ENCODE results near the gene ANGPTL2. TPM values are rescaled to one million over a fixed set of nuclear protein-coding genes. Genes with fewer than 3 reads are reported as not detected.

The ANGPTL2 gene
- total and polyA plus RNA-seq, 5 experiments from 2014 or later = not detected

- Mint-ChIP-seq H3K9me3 (no peaks in the 10 kb centered on the region), H3K36me3 (peaks cover 0 to 9% (median 0%) of the 10 kb centered on the region in 3 donors), H3K4me1 (peaks cover 12 to 28% (median 21%) of the 10 kb centered on the region in 4 donors), H3K27ac (no peak overlapping the region), H3K4me3 (peak overlapping the region in 4 of 10 donors; percentile 6 to 26 (median 10)), H3K27me3 (peaks cover 9 to 41% (median 33%) of the 10 kb centered on the region in 5 donors)
- ATAC-seq (no peak), DNase-seq (no peak)
- POLR2A ChIA-PET = no interaction called here
Measured at GRCh38 chr9:127116957-127117356, 5.5 kb downstream of the ANGPTL2 start.

- POLR2A ChIA-PET = no interaction called here
- peaks cover 5 to 33% (median 26%) of the 10 kb centered on the region in 5 donors for H3K27me3 Mint-ChIP-seq
- no peak for DNase-seq
- H3K4me3 Mint-ChIP-seq = peak overlapping the region in 6 of 10 donors; percentile 12 to 55 (median 44)
- H3K27ac Mint-ChIP-seq = no peak overlapping the region
- ATAC-seq = peak in 1 of 2 donors; percentile 43
- peaks cover 12 to 24% (median 18%) of the 10 kb centered on the region in 4 donors for H3K4me1 Mint-ChIP-seq
- H3K9me3 Mint-ChIP-seq = no peaks in the 10 kb centered on the region
- peaks cover 0 to 9% (median 0%) of the 10 kb centered on the region in 3 donors for H3K36me3 Mint-ChIP-seq
Measured at GRCh38 chr9:127116088-127116726, 6.2 kb downstream of the ANGPTL2 start.

GRCh38 chr9:127114606-127115005 lies 7.8 kb downstream of the ANGPTL2 start:
- Mint-ChIP-seq H3K4me1 (peaks cover 17 to 24% (median 19%) of the 10 kb centered on the region in 4 donors), H3K4me3 (no peak overlapping the region)
- no peak for ATAC-seq

GRCh38 chr9:127113191-127113972 lies 9.1 kb downstream of the ANGPTL2 start:
- Mint-ChIP-seq H3K4me1 (peaks cover 16 to 20% (median 17%) of the 10 kb centered on the region in 4 donors), H3K9me3 (no peaks in the 10 kb centered on the region), H3K36me3 (peaks cover 0 to 7% (median 3%) of the 10 kb centered on the region in 3 donors), H3K27me3 (peaks cover 0 to 16% (median 8%) of the 10 kb centered on the region in 5 donors), H3K27ac (no peak overlapping the region), H3K4me3 (no peak overlapping the region)
- POLR2A ChIA-PET = no interaction called here
- ATAC-seq (no peak), DNase-seq (peak in 1 of 10 donors; percentile 19)

More at GRCh38 chr9:127114606-127115005, 7.8 kb downstream of the ANGPTL2 start:
- POLR2A ChIA-PET = no interaction called here
- Mint-ChIP-seq H3K27ac (no peak overlapping the region), H3K9me3 (no peaks in the 10 kb centered on the region), H3K27me3 (peaks cover 0 to 27% (median 18%) of the 10 kb centered on the region in 5 donors), H3K36me3 (peaks cover 0 to 9% (median 3%) of the 10 kb centered on the region in 3 donors)
- peak in 1 of 10 donors; percentile 49 for DNase-seq

GRCh38 chr9:127112735-127113161 lies 9.7 kb downstream of the ANGPTL2 start:
- Mint-ChIP-seq H3K9me3 (no peaks in the 10 kb centered on the region), H3K4me1 (peaks cover 16 to 20% (median 17%) of the 10 kb centered on the region in 4 donors), H3K36me3 (peaks cover 0 to 7% (median 3%) of the 10 kb centered on the region in 3 donors), H3K4me3 (no peak overlapping the region), H3K27ac (no peak overlapping the region), H3K27me3 (peaks cover 0 to 16% (median 8%) of the 10 kb centered on the region in 5 donors)
- ATAC-seq (no peak), DNase-seq (no peak)
- POLR2A ChIA-PET = no interaction called here

- peak in 1 of 10 donors; percentile 50 for DNase-seq
- POLR2A ChIA-PET = no interaction called here
- H3K4me3 Mint-ChIP-seq = no peak overlapping the region
- peaks cover 0 to 4% (median 3%) of the 10 kb centered on the region in 3 donors for H3K36me3 Mint-ChIP-seq
- no peak overlapping the region for H3K27ac Mint-ChIP-seq
- no peaks in the 10 kb centered on the region for H3K9me3 Mint-ChIP-seq
- H3K4me1 Mint-ChIP-seq = peaks cover 13 to 18% (median 16%) of the 10 kb centered on the region in 4 donors
- H3K27me3 Mint-ChIP-seq = peaks cover 0 to 16% (median 3%) of the 10 kb centered on the region in 5 donors
- ATAC-seq = no peak
Measured at GRCh38 chr9:127112056-127112455, 10.4 kb downstream of the ANGPTL2 start.

GRCh38 chr9:127109212-127109711 lies 13.2 kb downstream of the ANGPTL2 start:
- no peak for ATAC-seq
- no peak for DNase-seq
- POLR2A ChIA-PET = no interaction called here
- Mint-ChIP-seq H3K4me1 (peaks cover 0 to 7% (median 0%) of the 10 kb centered on the region in 4 donors), H3K27me3 (peaks cover 0 to 16% (median 0%) of the 10 kb centered on the region in 5 donors), H3K27ac (no peak overlapping the region), H3K9me3 (no peaks in the 10 kb centered on the region), H3K36me3 (peaks cover 0 to 4% (median 3%) of the 10 kb centered on the region in 3 donors), H3K4me3 (no peak overlapping the region)

- no peaks in the 10 kb centered on the region for H3K9me3 Mint-ChIP-seq
- H3K27ac Mint-ChIP-seq = peak overlapping the region in 3 of 10 donors; percentile 45 to 85 (median 83)
- POLR2A ChIA-PET = interaction anchor here (0.6 kb wide), 1 partner anchor 273 kb away, joined by 3 read pairs; no protein-coding TSS in a partner anchor
- H3K4me1 Mint-ChIP-seq = peaks cover 0 to 7% (median 0%) of the 10 kb centered on the region in 4 donors
- H3K36me3 Mint-ChIP-seq = peaks cover 0 to 3% (median 0%) of the 10 kb centered on the region in 3 donors
- H3K27me3 Mint-ChIP-seq = peaks cover 0 to 16% (median 0%) of the 10 kb centered on the region in 5 donors
- no peak overlapping the region for H3K4me3 Mint-ChIP-seq
- DNase-seq (peak in 1 of 10 donors; percentile 56), ATAC-seq (no peak)
Measured at GRCh38 chr9:127107929-127108876, 14.2 kb downstream of the ANGPTL2 start.

- peaks cover 0 to 3% (median 0%) of the 10 kb centered on the region in 3 donors for H3K36me3 Mint-ChIP-seq
- POLR2A ChIA-PET = no interaction called here
- no peaks in the 10 kb centered on the region for H3K9me3 Mint-ChIP-seq
- peaks cover 0 to 16% (median 0%) of the 10 kb centered on the region in 5 donors for H3K27me3 Mint-ChIP-seq
- no peak for ATAC-seq
- no peak overlapping the region for H3K27ac Mint-ChIP-seq
- peaks cover 0 to 7% (median 0%) of the 10 kb centered on the region in 4 donors for H3K4me1 Mint-ChIP-seq
- DNase-seq = peak in 1 of 10 donors; percentile 18
- no peak overlapping the region for H3K4me3 Mint-ChIP-seq
Measured at GRCh38 chr9:127107171-127107928, 15.1 kb downstream of the ANGPTL2 start.

GRCh38 chr9:127106466-127106855 lies 16.0 kb downstream of the ANGPTL2 start:
- Mint-ChIP-seq H3K36me3 (peaks cover 0 to 3% (median 0%) of the 10 kb centered on the region in 3 donors), H3K27me3 (peaks cover 0 to 16% (median 0%) of the 10 kb centered on the region in 5 donors), H3K9me3 (no peaks in the 10 kb centered on the region), H3K4me1 (peaks cover 0 to 7% (median 0%) of the 10 kb centered on the region in 4 donors), H3K27ac (no peak overlapping the region), H3K4me3 (no peak overlapping the region)
- DNase-seq = peak in 1 of 10 donors; percentile 28
- no peak for ATAC-seq
- POLR2A ChIA-PET = no interaction called here

- H3K36me3 Mint-ChIP-seq = peaks cover 0 to 3% (median 0%) of the 10 kb centered on the region in 3 donors
- H3K9me3 Mint-ChIP-seq = no peaks in the 10 kb centered on the region
- POLR2A ChIA-PET = no interaction called here
- no peak overlapping the region for H3K4me3 Mint-ChIP-seq
- peaks cover 0 to 6% (median 0%) of the 10 kb centered on the region in 4 donors for H3K4me1 Mint-ChIP-seq
- DNase-seq (no peak), ATAC-seq (no peak)
- peaks cover 0 to 11% (median 0%) of the 10 kb centered on the region in 5 donors for H3K27me3 Mint-ChIP-seq
- H3K27ac Mint-ChIP-seq = no peak overlapping the region
Measured at GRCh38 chr9:127105805-127106465, 16.5 kb downstream of the ANGPTL2 start.
